HS-5 (cell line): Measurements from ENCODE around the gene TAPBP.
"Not testable (repeated sequence)": the region's sequence is repeated elsewhere in the genome, so short reads cannot be mapped to it uniquely, and the experiment has no call there.

Experiments
- DNase-seq: peaks from one replicate; pipeline ENCODE4 v3.0.0-alpha.2; 2012; ENCODE audit warnings: low read depth

TAPBP gene

GRCh38 chr6:33296797-33297405, 17.0 kb downstream of the TAPBP start:
- DNase-seq: no peak

GRCh38 chr6:33295621-33296369, 18.1 kb downstream of the TAPBP start:
- DNase-seq: no peak

GRCh38 chr6:33294086-33294823, 19.6 kb downstream of the TAPBP start:
- DNase-seq: no peak

DNA sequence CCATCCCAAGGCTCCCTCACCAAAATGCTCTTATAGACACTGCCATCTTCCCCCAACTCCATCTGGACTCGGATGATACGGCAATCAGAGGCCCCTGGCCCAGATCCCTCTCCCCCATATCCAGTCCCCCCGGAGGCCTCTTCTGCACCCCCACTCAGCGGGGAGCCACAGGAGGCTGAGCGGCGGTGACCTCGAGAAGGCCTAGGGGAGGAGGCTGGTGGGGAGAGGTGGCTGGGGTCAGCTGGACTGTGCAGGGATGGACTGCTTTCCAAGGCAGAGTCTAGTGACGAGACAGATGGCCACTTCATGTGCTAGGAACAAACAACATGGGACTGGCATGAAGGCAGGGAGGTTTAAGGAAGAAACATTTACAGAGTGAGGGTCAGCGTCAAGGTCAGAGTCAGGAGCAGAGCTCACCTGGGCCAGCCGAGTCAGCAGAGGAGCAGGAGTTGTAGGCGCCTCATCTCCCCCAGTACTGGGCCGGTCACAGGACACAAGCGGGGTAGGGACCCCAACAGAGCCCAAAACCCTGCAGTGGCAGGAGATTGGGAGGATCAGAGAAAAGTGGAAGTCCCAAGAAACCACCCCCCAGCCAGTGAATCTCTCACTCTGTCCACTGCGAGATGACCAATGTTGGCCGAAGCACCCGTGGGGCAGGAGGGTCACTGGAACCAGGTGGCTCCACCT, 20.7 kb downstream of the TAPBP start:
- DNase-seq: no peak

- no peak for DNase-seq
Measured at GRCh38 chr6:33290459-33290858, 23.4 kb downstream of the TAPBP start.

GRCh38 chr6:33289784-33290315, 24.0 kb downstream of the TAPBP start:
- DNase-seq: no peak

GRCh38 chr6:33288921-33289783, 24.7 kb downstream of the TAPBP start, which contains the start of the genes PFDN6 and WDR46:
Gene PFDN6 (plus strand): TSS chr6:33289601. CDS start chr6:33289857, 256 bp downstream.
Gene WDR46 (minus strand): TSS chr6:33289239. CDS start chr6:33289170, 69 bp downstream.
- DNase-seq: peak; percentile 87

GRCh38 chr6:33288141-33288920, 25.5 kb downstream of the TAPBP start:
- no peak for DNase-seq

- no peak for DNase-seq
Measured at GRCh38 chr6:33286946-33287914, 26.6 kb downstream of the TAPBP start.

DNA sequence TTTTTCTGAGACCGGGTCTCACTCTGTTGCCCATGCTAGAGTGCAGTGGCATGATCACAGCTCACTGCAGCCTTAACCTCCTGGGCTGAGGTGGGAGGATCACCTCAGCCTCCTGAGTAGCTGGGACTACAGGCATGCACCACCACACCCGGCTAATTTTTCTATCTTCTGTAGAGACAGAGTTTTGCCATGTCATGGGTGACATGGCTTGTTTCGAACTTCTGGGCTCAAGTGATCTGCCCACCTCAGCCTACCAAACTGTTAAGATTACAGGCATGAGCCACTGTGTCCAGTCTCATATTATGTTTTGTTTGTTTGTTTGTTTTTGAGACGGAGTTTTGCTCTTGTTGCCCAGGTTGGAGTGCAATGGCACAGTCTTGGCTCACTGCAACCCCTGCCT, 28.7 kb downstream of the TAPBP start:
- DNase-seq: not testable (repeated sequence)

GRCh38 chr6:33280539-33280938, 33.3 kb downstream of the TAPBP start:
- DNase-seq: no peak

DNA sequence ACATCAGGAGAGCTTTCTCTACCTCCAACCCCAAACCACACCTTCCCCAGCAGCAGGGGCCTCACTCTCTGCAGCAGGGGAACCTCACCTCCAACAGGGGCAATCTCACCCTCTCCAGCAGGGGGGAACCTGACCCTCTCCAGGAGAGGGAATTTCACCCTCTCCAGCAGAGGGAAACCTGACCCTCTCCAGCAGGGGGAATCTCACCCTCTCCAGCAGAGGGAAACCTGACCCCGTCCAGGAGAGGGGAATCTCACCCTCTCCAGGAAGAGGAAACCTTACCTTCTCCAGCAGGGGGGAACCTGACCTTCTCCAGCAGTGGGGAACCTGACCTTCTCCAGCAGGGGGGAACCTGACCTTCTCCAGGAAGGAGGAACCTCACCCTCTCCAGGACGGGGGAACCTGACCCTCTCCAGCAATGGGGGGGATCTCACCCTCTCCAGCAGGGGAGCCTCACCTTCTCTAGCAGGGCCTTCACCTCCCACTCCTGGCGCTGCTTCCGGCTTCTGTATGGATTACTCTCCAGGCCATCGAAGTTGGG, 33.8 kb downstream of the TAPBP start:
- no peak for DNase-seq

DNA sequence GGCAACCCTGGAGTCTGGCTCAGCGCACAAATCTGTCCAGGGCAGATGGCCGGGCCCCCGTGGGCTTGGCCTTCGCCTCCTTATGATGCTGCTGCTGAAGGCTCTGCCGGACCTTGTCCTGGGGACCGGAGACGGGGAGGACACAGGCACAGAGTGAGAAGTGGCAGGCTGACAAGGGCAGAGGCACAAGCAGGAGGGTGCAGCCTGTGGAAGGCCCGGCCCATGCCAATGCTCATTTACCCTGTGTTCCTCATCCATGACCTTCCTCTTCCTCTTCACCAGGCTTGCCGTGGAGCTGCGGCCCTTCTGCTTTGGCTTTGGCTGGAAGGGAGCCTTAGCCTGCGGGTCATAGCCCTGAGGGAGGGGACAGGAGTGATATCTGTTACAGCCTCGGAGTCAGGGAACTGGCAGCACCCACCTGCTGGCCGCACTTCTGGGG, 34.6 kb downstream of the TAPBP start:
- DNase-seq: no peak

GRCh38 chr6:33278810-33279209, 35.1 kb downstream of the TAPBP start:
- DNase-seq: no peak

GRCh38 chr6:33278392-33278741, 35.5 kb downstream of the TAPBP start:
- no peak for DNase-seq

DNA sequence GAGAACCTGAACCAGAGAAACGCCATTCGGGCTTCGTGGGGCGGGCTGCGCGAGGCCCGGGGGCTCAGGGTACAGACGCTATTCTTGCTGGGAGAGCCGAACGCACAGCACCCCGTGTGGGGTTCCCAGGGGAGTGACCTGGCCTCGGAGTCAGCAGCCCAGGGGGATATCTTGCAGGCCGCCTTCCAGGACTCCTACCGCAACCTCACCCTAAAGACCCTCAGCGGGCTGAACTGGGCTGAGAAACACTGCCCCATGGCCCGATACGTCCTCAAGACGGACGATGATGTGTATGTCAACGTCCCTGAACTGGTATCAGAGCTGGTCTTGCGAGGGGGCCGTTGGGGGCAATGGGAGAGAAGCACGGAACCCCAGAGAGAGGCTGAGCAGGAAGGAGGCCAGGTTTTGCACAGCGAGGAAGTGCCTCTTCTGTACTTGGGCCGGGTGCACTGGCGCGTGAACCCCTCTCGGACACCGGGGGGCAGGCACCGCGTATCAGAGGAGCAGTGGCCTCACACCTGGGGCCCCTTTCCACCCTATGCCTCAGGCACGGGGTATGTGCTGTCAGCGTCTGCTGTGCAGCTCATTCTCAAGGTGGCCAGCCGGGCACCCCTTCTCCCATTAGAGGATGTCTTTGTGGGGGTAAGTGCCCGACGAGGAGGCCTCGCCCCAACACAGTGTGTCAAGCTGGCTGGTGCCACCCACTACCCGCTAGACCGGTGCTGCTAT, 36.1 kb downstream of the TAPBP start:
- no peak for DNase-seq

GRCh38 chr6:33276864-33277662, 36.8 kb downstream of the TAPBP start, which contains the start of gene B3GALT4:
Gene B3GALT4 (plus strand): TSS chr6:33277123. CDS start chr6:33277420, 297 bp downstream.
- DNase-seq: no peak
